ENCODE results near the gene TXNRD2.

DNA sequence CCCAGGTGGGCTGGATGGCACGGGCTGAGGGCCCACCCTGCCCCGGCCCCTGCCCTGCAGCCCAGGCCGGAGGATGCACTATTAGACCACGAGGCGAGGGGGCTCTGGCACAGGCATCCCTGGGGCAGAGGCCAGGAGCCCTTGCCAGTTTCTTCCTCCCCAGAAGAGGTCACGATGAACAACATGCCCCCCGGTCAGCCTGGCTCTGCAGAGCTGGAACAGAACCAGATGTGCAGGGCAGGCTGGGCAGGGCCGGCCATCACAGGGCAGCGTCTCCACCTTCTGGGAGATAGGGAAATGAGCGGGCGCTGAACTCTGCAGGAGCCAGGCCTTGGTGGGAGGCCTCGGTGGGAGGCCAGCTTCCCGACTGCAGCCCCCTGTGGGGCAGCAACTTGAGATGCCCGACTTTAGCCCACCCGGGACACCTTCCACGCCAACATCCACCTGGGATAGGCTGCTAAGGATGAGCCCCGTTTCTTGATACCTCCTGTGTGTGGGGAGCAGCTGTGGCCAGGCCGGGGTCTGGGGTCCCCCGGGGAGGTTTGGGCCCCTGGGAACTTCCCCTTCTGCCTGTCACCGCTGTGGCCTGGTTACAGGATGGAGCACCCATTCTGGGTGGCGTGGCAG, 65.2 kb downstream of the TXNRD2 start:
- TF ChIP-seq SREBF1 (IDR thresholded peaks at IDR 0.05; ENCODE audit: low read length) = no peak
- no peak for TF ChIP-seq ZBTB4 (CRISPR knock-in tag; IDR thresholded peaks at IDR 0.05)
- TF ChIP-seq MYC (IDR thresholded peaks at IDR 0.05; ENCODE audit: insufficient read depth, insufficient read length, insufficient replicate concordance, low read length, severe bottlenecking) = no peak
- no peak for TF ChIP-seq SMAD5 (IDR thresholded peaks at IDR 0.05; ENCODE audit: low read depth)
- no peak for TF ChIP-seq E2F4 (IDR thresholded peaks at IDR 0.05; ENCODE audit: low read depth, low read length)
- TF ChIP-seq SPI1 (IDR thresholded peaks at IDR 0.05; ENCODE audit: borderline replicate concordance, insufficient read depth, low read depth, low read length) = no peak
- TF ChIP-seq CTCF (IDR thresholded peaks at IDR 0.05 in 2 of 3, conservative IDR thresholded peaks at IDR 0.05 in 1 of 3; ENCODE audit: control insufficient read depth in 2 of 3, extremely low read depth in 1 of 3, insufficient read depth in 1 of 3, low read depth in 3 of 3, low read length in 3 of 3) = no peak
- TF ChIP-seq BACH1 (IDR thresholded peaks at IDR 0.05; ENCODE audit: borderline replicate concordance) = no peak
- TF ChIP-seq REST (IDR thresholded peaks at IDR 0.05; ENCODE audit: low read depth, low read length) = no peak
